Glomerular visceral epithelial cell (primary cell): Measurements from ENCODE around the gene FAM131A.
A peak's percentile ranks its signal among the peaks of the same experiment; 100 is the strongest.

Experiments used
- DNase-seq: peaks from one replicate; pipeline ENCODE4 v3.0.0-alpha.2; 2016; ENCODE audit errors: extremely low spot score

Gene FAM131A

GRCh38 chr3:184337399-184337714, at the start of gene FAM131A:
FAM131A (plus strand) TSS chr3:184337600; CDS start chr3:184337631, 31 bp downstream.
- no peak for DNase-seq

- peak; percentile 60 for DNase-seq
Observed at GRCh38 chr3:184289426-184289938, 47.9 kb upstream of the FAM131A start.

- no peak for DNase-seq
Observed at GRCh38 chr3:184290331-184290730, 47.1 kb upstream of the FAM131A start.

- DNase-seq: no peak
Observed at GRCh38 chr3:184291044-184291737, 46.2 kb upstream of the FAM131A start.

- no peak for DNase-seq
Observed at GRCh38 chr3:184291738-184292445, 45.5 kb upstream of the FAM131A start.

GRCh38 chr3:184295771-184296170, 41.6 kb upstream of the FAM131A start:
- no peak for DNase-seq

GRCh38 chr3:184296616-184297015, 40.8 kb upstream of the FAM131A start:
- no peak for DNase-seq

- DNase-seq: peak; percentile 97
Observed at GRCh38 chr3:184298759-184299487, 38.5 kb upstream of the FAM131A start, which contains the start of gene PSMD2. PSMD2 (plus strand) TSS chr3:184299241; CDS start chr3:184299267, 26 bp downstream.

- peak; percentile 27 for DNase-seq
Observed at GRCh38 chr3:184299488-184300377, 37.7 kb upstream of the FAM131A start.

GRCh38 chr3:184300378-184300720, 37.1 kb upstream of the FAM131A start:
- peak; percentile 53 for DNase-seq

- peak; percentile 42 for DNase-seq
Observed at GRCh38 chr3:184305577-184305976, 31.8 kb upstream of the FAM131A start.

GRCh38 chr3:184306341-184306972, 30.9 kb upstream of the FAM131A start:
- DNase-seq: no peak

GRCh38 chr3:184307915-184308314, 29.5 kb upstream of the FAM131A start:
- DNase-seq: no peak

GRCh38 chr3:184308744-184309143, 28.7 kb upstream of the FAM131A start:
- DNase-seq: no peak

- no peak for DNase-seq
Observed at GRCh38 chr3:184311633-184312032, 25.8 kb upstream of the FAM131A start.

GRCh38 chr3:184314363-184314699, 23.1 kb upstream of the FAM131A start, which contains the start of gene EIF4G1:
EIF4G1 (plus strand) TSS chr3:184314606; CDS start chr3:184315797, 1,191 bp downstream.
- DNase-seq: peak; percentile 95

GRCh38 chr3:184314700-184315542, 22.5 kb upstream of the FAM131A start:
- peak; percentile 74 for DNase-seq

GRCh38 chr3:184315543-184315867, 21.9 kb upstream of the FAM131A start:
- no peak for DNase-seq

- DNase-seq: peak; percentile 30
Observed at GRCh38 chr3:184315871-184316661, 21.3 kb upstream of the FAM131A start.
